IgD-negative memory B cell (primary cell): ENCODE measurements around the gene ARL10. TPM values are rescaled to one million over a fixed set of nuclear protein-coding genes. Genes with fewer than 3 reads are reported as not detected.
A peak's percentile ranks its signal among the peaks of the same experiment; 100 is the strongest.
"Not testable (repeated sequence)": the region's sequence is repeated elsewhere in the genome, so short reads cannot be mapped to it uniquely, and the experiment has no call there.

Experiments used
- H3K27ac Mint-ChIP-seq, 3 donors: one replicate each; pipeline ENCODE4 v1.8.0; 2020 to 2022; ENCODE audit warnings: mild to moderate bottlenecking in 3 of 3, mixed read lengths in 3 of 3, moderate library complexity in 1 of 3
- H3K27me3 Mint-ChIP-seq: one replicate; pipeline ENCODE4 v1.8.0; 2021; ENCODE audit warnings: mixed read lengths
- H3K36me3 Mint-ChIP-seq: one replicate; pipeline ENCODE4 v1.8.0; 2020; ENCODE audit warnings: mild to moderate bottlenecking, mixed read lengths
- H3K4me1 Mint-ChIP-seq, 3 donors: one replicate each; pipeline ENCODE4 v1.8.0; 2020 to 2022; ENCODE audit warnings: mixed read lengths in 3 of 3, mild to moderate bottlenecking in 1 of 3
- H3K4me3 Mint-ChIP-seq, 4 donors: one replicate each; pipeline ENCODE4 v1.8.0; 2020 to 2022; ENCODE audit warnings: mild to moderate bottlenecking in 4 of 4, mixed read lengths in 4 of 4, moderate library complexity in 3 of 4
- H3K9me3 Mint-ChIP-seq, 3 donors: one replicate each; pipeline ENCODE4 v1.8.0; 2020 to 2021; ENCODE audit warnings: mixed read lengths in 3 of 3, mild to moderate bottlenecking in 1 of 3
- polyA plus RNA-seq: library from polyadenylated mRNA; unstranded; fragments of 300-500 nt; fragmentation: Illumina TruSeq; gene quantifications from one replicate; pipeline ENCODE4 v1.2.3, GENCODE V29; 2021

ARL10 gene
- polyA plus RNA-seq, 1 donor from 2014 or later, result 1.3 TPM

DNA sequence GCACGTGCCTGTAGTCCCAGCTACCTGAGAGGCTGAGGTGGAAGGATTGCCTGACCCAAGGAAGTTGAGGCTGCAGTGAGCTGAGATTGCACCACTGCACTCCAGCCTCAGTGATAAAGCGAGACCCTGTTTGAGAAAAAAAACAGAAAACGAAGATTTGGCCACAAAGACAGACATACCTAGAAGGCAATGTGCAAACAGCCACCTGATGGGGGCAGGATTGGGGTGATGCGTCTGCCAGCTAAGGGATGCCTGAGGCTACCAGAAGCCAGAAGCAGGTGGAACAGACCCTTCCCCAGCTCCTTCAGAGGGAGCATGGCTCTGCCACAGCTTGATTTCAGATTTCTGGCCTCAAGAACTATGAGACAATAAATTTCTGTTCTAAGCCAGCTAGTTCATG is 26.2 kb downstream of the ARL10 start:
- Mint-ChIP-seq H3K4me1 (peaks cover 8 to 16% (median 8%) of the 10 kb centered on the region in 3 donors), H3K9me3 (no peaks in the 10 kb centered on the region), H3K36me3 (peaks cover 1% of the 10 kb centered on the region), H3K4me3 (peak overlapping the region in 1 of 4 donors; percentile 77), H3K27me3 (no peaks in the 10 kb centered on the region), H3K27ac (peak overlapping the region in 2 of 3 donors; percentile 50 to 76)

DNA sequence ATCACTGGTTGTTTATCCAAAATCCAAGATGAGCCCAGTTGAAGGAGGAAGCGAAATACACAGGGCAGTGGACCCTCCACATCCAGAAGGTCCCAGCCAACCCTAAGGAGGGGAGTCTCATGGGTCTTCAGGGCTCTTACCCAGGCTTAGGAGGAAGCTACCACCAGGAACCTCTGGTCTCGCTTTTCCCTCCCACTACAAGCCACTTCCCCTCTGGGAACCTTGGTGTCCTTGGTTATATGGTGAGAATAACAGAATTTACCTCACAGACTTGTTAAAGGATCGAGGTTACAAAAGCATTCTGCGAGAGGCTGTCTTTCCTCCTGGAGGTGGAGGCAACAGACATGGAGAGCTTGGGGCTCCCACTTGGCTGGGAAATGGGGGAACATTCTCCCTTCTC is 26.7 kb downstream of the ARL10 start:
- Mint-ChIP-seq H3K27me3 (no peaks in the 10 kb centered on the region), H3K36me3 (peaks cover 3% of the 10 kb centered on the region)

DNA sequence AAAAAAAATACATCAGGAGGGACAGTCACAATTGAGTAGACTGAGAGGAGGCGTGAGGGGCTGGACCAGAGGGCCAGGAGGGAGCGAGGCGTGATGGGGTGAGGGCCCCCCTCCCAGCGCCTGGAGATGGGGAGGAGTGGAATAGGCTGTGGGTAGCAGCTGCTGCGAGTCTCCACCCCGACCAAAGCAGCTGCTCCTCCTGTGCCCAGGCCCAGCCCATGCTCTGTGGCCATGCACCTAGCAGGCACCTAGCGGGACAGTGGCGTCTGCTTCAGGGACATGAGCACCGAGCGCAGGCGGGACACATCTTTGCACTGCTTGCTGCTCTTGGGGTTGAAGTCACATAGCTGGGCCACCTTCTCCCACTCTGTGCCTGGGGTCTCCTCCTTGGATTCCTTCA is 27.2 kb downstream of the ARL10 start:
- Mint-ChIP-seq H3K36me3 (peaks cover 3% of the 10 kb centered on the region), H3K27me3 (no peaks in the 10 kb centered on the region), H3K27ac (peak overlapping the region in 1 of 3 donors; percentile 9), H3K9me3 (no peaks in the 10 kb centered on the region), H3K4me3 (peak overlapping the region in 1 of 4 donors; percentile 54), H3K4me1 (peaks cover 6 to 8% (median 7%) of the 10 kb centered on the region in 3 donors)

More for the DNA sequence above, 26.7 kb downstream of the ARL10 start:
- peak overlapping the region in 1 of 4 donors; percentile 77 for H3K4me3 Mint-ChIP-seq
- H3K4me1 Mint-ChIP-seq, result peaks cover 6 to 12% (median 8%) of the 10 kb centered on the region in 3 donors
- no peaks in the 10 kb centered on the region for H3K9me3 Mint-ChIP-seq
- peak overlapping the region in 1 of 3 donors; percentile 50 for H3K27ac Mint-ChIP-seq

DNA sequence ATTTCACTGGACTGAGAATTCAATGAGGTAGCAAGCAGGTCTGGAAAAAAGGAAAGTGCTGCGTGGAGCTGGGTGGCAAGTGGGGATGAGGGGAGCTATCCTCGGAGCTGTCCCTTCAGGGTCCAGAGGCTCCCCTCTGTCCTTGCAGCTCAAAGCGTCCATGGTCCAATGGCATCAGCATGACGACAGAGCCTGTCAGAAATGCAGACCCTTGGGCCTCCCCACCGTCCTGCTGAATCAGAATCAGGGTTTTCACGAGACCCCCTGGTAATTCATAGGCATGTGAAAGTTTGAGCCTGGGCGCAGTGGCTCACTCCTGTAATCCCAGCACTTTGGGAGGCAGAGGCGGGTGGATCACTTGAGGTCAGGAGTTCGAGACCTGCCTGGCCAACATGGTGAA is 28.8 kb downstream of the ARL10 start:
- Mint-ChIP-seq H3K4me3 (no peak overlapping the region), H3K4me1 (peaks cover 0 to 3% (median 2%) of the 10 kb centered on the region in 3 donors), H3K27ac (no peak overlapping the region), H3K27me3 (no peaks in the 10 kb centered on the region), H3K9me3 (no peaks in the 10 kb centered on the region), H3K36me3 (peaks cover 3% of the 10 kb centered on the region)

DNA sequence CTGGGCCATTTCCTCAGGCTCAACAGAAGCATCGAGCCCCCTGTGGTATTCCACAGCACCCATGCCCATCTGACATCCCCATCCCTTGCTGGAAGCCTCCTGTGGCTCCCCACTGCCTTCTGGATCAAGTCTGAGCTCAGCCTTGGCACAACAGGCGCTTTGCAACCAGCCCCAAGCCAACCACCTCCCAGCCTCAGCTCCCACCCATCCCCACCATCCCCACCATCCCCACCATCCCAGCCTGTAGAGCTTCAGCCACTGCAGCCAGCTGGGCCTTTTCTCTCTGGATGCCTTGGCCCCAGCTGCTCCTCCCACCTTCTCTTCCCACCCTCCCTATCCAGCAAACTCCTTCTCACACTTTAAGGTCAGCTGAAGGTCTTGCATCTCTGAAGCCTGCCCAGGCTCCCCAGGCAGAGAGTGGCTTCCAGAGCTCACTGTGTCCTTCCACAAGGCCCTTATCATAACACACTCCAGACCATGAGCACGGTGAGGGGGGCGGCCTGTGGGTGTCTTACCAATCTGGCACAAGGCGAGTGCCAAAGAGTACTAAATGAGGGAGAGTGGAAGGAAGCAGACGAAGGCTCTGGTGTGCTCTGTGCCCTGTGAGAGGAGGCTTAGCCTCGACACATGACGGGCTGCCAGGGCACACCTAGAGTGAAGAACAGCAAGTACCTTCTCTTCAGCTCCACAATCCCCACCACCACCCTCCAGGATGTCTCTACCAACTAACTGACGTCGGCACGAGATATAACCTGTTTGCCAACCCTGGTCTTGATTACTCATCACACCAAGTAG is 29.8 kb downstream of the ARL10 start:
- Mint-ChIP-seq H3K4me3 (no peak overlapping the region), H3K4me1 (peaks cover 0 to 2% (median 0%) of the 10 kb centered on the region in 3 donors), H3K9me3 (no peaks in the 10 kb centered on the region), H3K27ac (peak overlapping the region in 1 of 3 donors; percentile 42), H3K27me3 (no peaks in the 10 kb centered on the region), H3K36me3 (peaks cover 3% of the 10 kb centered on the region)

DNA sequence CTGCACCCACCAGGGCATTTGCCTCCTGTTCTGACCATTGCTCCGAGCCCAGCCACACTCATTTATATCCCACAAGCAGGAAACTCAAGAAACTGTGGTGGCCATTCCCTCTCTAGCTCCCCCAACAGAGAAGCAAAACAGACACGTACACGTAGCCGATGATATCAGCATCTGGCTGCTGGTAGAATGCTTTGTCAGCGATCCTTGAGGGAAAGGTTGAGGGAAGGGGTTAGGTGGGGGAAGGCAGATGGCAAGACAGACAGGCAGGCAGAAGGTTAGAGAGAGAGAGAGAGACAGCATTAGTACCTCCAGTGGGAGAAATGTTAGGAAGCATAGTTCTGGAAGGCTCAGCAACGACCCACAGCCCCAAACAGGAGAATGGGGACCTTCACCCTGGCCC is 31.0 kb downstream of the ARL10 start:
- H3K9me3 Mint-ChIP-seq, result no peaks in the 10 kb centered on the region
- H3K27me3 Mint-ChIP-seq, result no peaks in the 10 kb centered on the region
- peaks cover 1% of the 10 kb centered on the region for H3K36me3 Mint-ChIP-seq
- peak overlapping the region in 1 of 3 donors; percentile 38 for H3K27ac Mint-ChIP-seq
- H3K4me1 Mint-ChIP-seq, result no peaks in the 10 kb centered on the region
- H3K4me3 Mint-ChIP-seq, result no peak overlapping the region

DNA sequence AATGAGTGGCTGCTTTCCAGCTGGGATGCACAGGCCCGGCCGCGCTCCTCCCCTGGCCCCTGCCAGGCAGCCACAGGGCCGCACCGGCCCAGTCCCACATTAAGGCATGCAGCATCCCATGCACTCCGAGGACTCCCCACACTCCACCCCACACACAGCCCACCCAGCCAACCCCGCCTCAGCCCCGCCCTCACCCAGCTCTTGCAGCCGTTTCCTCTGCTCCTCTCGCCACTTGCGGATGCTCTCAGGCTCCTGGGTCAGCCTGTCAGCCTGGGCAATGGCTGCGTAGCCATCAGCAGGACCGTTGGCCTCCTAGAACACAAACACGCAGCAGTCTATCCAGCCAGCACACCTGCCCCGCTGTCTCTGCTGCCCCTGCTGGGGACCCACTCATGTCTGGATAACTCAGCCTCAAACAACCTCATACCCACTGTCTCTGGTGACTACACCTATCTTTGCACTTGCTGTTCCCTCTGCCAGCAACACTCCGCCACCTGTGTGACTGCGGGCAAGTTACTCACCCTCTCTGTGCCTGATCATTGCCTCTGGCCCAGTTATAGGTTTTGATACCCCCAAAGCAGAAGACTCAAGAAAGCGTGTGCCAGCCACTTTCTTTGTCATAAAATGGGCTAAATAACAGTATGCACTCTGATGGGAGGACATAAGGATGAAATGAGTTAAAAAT is 32.6 kb downstream of the ARL10 start:
- peaks cover 0 to 3% (median 0%) of the 10 kb centered on the region in 3 donors for H3K4me1 Mint-ChIP-seq
- H3K9me3 Mint-ChIP-seq, result no peaks in the 10 kb centered on the region
- H3K27me3 Mint-ChIP-seq, result no peaks in the 10 kb centered on the region
- H3K36me3 Mint-ChIP-seq, result peaks cover 1% of the 10 kb centered on the region
- peak overlapping the region in 1 of 4 donors; percentile 39 for H3K4me3 Mint-ChIP-seq
- H3K27ac Mint-ChIP-seq, result peak overlapping the region in 1 of 3 donors; percentile 92

DNA sequence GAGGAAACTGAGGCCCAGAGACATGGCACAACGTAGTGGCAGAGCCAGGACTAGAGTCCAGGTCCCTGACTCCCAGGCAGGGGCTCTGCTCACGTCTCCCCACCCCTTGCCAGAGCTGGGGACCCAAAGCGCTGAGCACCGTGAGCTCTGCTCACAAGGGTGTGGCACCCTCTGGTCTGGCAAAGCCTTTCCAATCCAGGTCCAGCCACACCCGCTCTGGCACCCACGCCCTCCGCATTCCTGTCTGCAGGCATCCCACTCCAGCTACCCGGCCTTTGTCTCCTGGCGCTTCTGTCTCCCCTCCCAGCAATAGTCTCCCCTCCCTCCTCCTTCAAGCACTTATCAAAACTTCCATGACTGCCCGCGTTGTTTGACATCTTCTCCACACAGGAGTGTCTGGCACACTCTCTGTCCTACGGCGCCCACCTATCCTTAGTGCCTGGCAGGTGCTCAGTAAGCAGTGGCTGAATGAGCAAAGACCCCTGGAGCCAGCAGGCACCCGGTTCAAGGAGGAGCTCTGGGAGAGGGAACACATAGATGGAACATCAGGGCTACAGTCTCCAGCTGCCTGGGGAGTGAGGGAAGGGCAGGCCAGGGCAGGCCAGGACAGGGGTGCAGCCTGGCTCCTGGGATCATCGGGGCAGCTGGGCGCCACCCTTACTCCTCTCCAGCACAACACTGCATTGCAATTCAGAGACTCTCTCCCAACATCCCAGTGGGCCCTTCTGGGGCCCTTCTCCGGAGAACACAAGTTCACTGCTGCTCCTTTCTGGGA is 35.3 kb downstream of the ARL10 start:
- H3K27me3 Mint-ChIP-seq, result no peaks in the 10 kb centered on the region
- peaks cover 0 to 3% (median 0%) of the 10 kb centered on the region in 3 donors for H3K4me1 Mint-ChIP-seq
- peak overlapping the region in 1 of 3 donors; percentile 83 for H3K27ac Mint-ChIP-seq
- peaks cover 1% of the 10 kb centered on the region for H3K36me3 Mint-ChIP-seq
- no peaks in the 10 kb centered on the region for H3K9me3 Mint-ChIP-seq
- H3K4me3 Mint-ChIP-seq, result no peak overlapping the region

DNA sequence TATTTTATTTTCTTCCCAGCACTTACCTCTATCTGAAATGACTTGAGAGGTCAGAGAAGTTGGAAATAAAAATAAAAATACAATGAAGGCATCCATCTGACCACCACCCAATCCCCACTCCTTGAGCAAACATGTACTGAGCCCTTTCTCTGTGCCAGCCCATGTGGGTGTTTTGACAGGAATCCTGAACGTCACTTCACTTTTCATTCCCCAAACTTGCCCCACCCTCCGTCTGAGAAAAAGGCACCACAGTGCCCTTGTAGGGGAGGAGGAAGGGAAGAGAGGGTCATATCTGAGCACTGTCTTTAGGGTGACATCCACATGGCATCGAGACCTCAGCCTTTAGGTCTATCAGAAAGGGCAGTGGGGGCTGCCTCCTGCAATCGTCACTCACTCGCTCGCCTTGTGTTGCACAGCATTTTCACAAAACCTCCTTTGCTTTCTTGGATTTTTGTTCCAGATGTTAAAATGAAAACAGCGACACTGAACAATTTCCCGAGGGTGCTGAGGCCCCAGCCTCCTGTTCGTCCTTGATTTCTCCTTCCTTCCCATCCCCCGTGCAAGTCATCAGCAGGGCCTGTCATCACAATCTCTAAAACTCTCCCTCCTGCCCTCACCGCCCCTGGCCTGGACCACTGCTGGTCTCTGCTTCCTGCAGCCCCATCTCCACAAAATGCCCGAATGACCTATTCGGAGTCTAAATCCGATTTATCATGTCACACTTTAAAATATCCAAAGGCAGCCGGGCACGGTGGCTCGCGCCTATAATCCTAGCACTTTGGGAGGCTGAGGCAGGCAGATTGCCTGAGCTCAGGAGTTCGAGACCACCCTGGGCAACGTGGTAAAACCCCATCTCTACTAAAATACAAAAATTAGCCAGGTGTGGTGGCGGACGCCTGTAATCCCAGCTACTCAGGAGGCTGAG is 36.3 kb downstream of the ARL10 start:
- Mint-ChIP-seq H3K9me3 (no peaks in the 10 kb centered on the region), H3K36me3 (peaks cover 1% of the 10 kb centered on the region), H3K4me3 (no peak overlapping the region), H3K27ac (peak overlapping the region in 2 of 3 donors; percentile 36 to 83), H3K4me1 (peaks cover 0 to 4% (median 0%) of the 10 kb centered on the region in 3 donors), H3K27me3 (no peaks in the 10 kb centered on the region)

DNA sequence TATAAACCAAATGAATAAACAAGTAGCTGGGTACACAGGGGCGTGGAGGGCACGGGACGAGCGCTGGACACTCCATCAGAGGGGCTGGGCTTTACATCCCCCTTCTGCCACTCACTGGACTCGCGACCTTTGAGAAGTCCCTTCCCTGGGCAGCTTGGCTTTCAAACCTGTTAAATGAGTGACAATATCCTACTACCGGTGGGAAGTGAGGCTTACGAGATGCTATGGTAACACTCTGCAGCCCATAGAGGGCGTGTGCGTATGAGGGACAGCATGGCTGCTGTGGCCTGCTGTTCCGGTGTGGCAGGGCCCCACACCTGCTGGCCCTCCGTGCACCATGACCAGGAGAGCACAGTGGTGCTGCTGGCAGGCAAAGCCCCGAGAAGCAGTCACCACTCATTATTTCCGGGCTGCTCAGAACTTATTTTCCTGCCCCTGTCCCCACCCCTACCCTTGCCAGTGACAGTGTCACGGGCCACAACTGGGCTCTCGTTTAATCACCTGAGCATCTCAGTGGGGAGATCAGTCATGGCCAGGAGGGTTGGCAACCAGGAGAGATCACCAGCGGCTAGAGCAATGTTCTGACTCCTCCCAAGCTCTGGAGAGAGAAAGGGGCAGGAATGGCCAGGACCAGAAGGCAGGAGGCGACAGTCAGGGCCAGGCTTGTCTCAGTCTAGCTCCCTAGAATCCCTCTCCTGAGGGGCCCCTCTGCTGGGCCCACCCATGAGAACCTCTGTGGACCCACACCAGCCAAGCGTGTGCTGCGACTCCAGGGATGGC is 40.6 kb downstream of the ARL10 start:
- H3K36me3 Mint-ChIP-seq, result no peaks in the 10 kb centered on the region
- H3K4me3 Mint-ChIP-seq, result no peak overlapping the region
- H3K27ac Mint-ChIP-seq, result no peak overlapping the region
- no peaks in the 10 kb centered on the region for H3K27me3 Mint-ChIP-seq
- peaks cover 0 to 4% (median 0%) of the 10 kb centered on the region in 3 donors for H3K4me1 Mint-ChIP-seq
- no peaks in the 10 kb centered on the region for H3K9me3 Mint-ChIP-seq

DNA sequence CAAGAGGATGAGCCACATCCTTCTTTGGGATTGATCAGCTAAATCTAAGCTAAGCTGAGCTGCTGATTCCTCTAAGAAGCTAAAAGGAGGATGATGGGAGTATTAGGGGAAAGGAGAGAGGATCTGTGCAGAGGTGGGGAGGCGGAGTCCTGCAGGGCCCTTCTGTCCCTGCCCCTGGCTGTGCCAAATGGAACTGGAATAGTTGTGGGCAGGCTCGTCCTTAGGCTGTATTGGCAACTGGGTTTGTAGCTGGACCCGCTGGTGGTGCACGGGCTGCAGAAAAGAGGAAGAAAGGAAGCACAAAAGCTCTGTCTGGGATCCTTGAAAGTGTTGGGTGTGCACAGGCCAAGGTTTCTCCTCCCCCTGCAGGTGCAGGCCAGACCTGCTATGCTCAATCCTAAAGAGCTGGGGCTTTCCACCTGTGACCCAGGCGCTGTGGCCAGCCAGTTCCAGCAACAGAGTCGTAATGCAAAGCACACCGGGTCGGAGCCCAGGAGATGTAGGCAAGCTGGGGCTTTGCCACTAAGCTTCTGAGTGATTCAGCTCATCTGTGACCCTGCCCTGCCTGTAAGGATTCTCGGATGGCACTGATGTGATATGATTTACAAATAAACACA is 41.3 kb downstream of the ARL10 start:
- Mint-ChIP-seq H3K27ac (no peak overlapping the region), H3K27me3 (no peaks in the 10 kb centered on the region), H3K9me3 (no peaks in the 10 kb centered on the region), H3K36me3 (no peaks in the 10 kb centered on the region), H3K4me3 (no peak overlapping the region), H3K4me1 (peaks cover 0 to 6% (median 0%) of the 10 kb centered on the region in 3 donors)

DNA sequence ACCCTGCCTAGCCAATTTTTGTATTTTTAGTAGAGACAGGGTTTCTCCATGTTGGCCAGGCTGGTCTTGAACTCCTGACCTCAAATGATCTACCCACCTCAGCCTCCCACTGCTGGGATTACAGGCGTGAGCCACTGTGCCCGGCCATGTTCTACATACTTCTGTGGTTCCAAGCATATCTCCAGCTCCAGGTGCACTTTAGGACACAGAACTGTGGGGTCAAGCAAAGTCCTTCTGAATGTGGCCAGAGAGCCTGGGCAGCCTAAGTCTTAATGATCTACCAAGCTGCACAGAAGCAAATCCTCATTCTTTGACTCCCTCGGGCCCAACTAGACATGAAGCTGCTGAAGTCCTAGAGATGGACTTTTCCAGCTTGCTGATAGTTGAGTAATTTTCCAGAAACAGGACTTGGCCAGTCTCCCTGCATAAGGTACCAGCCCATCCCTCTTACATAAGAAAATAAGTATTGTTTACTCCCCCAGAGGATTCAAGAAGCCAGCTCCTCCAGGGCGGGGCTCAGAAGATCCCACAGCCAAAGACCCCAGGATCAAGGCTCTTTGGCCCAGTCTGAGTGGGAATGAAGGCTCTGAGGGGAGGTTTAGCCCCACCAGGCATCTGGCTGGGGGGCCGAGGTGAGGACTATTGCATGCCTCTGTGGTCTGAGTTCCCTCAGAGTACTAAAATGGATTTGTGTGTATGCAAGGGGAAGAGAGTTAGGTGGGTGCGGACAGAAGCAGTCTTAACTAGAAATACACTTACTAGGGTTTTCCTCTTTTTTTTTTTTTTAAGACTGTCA is 42.4 kb downstream of the ARL10 start:
- Mint-ChIP-seq H3K36me3 (no peaks in the 10 kb centered on the region), H3K4me3 (no peak overlapping the region), H3K4me1 (peaks cover 0 to 3% (median 0%) of the 10 kb centered on the region in 3 donors), H3K27ac (peak overlapping the region in 1 of 3 donors; percentile 19), H3K9me3 (no peaks in the 10 kb centered on the region), H3K27me3 (no peaks in the 10 kb centered on the region)

DNA sequence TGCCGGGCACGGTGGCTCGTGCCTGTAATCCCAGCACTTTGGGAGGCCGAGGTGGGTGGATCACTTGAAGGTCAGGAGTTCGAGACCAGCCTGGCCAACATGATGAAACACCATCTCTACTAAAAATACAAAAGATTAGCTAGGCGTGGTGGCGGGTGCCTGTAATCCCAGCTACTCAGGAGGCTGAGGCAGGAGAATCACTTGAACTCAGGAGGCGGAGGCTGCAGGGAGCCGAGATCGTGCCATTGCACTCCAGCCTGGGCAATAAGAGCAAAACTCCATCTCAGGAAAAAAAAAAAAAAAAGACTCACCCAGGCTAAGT is 42.9 kb downstream of the ARL10 start:
- H3K9me3 Mint-ChIP-seq, H3K36me3 Mint-ChIP-seq, H3K4me1 Mint-ChIP-seq, H3K27me3 Mint-ChIP-seq, H3K4me3 Mint-ChIP-seq: not testable (repeated sequence)
- peak overlapping the region in 1 of 3 donors; percentile 19 for H3K27ac Mint-ChIP-seq
